MM.1S (cell line): Measurements from ENCODE around the gene SFTPB.

Source experiments
- CTCF ChIP-seq: fragments of 300-600 bp; sonication (generic); IDR thresholded peaks from 2 replicates; pipeline ENCODE4 v1.5.1; 2016; ENCODE audit warnings: antibody characterized with exemption, low read length, mixed read lengths
- EZH2 ChIP-seq: fragments of 300-600 bp; sonication (generic); optimal IDR thresholded peaks from 2 replicates; pipeline ENCODE3; 2017; ENCODE audit warnings: low read depth, mild to moderate bottlenecking, antibody characterized with exemption, low read length, mixed read lengths
- EZH2phosphoT487 ChIP-seq: fragments of 300-600 bp; sonication (generic); IDR thresholded peaks from 2 replicates; pipeline ENCODE4 v1.6.1; 2018; ENCODE audit warnings: antibody characterized with exemption, low read length

- TF ChIP-seq CTCF (no peak), EZH2phosphoT487 (no peak), EZH2 (no peak)
Measured at GRCh38 chr2:85702800-85703199, 34.8 kb upstream of the SFTPB start.
